GM12872 (cell line): ENCODE results near the gene ZNF431.

ENCODE experiments used
- CTCF ChIP-seq: IDR thresholded peaks from 3 replicates; pipeline ENCODE4 v1.5.1; 2011; ENCODE audit warnings: low read depth, mild to moderate bottlenecking, low read length, moderate library complexity; ENCODE audit not compliant: insufficient read depth

ZNF431 gene

GRCh38 chr19:21141787-21142464, at the start of gene ZNF431:
ZNF431 (plus strand) TSS chr19:21142040; CDS start chr19:21142184, 144 bp downstream.
- TF ChIP-seq CTCF = no peak

GRCh38 chr19:21092109-21092508, 49.7 kb upstream of the ZNF431 start:
- no peak for TF ChIP-seq CTCF

GRCh38 chr19:21094347-21095025, 47.4 kb upstream of the ZNF431 start:
- TF ChIP-seq CTCF = no peak

- no peak for TF ChIP-seq CTCF
Observed at GRCh38 chr19:21098291-21098690, 43.5 kb upstream of the ZNF431 start.

GRCh38 chr19:21101521-21102242, 40.2 kb upstream of the ZNF431 start:
- no peak for TF ChIP-seq CTCF

GRCh38 chr19:21109116-21109515, 32.7 kb upstream of the ZNF431 start:
- TF ChIP-seq CTCF = no peak

GRCh38 chr19:21110183-21110582, 31.7 kb upstream of the ZNF431 start:
- no peak for TF ChIP-seq CTCF
